ENCODE measurements around the gene ATP6V1A.
A peak's percentile ranks its signal among the peaks of the same experiment; 100 is the strongest.
"Not testable (repeated sequence)": the region's sequence is repeated elsewhere in the genome, so short reads cannot be mapped to it uniquely, and the experiment has no call there.

ATP6V1A gene

GRCh38 chr3:113834983-113835382 is 88.1 kb downstream of the ATP6V1A start:
- ChIA-PET CTCF (interaction anchor here (1.5 to 2.0 kb wide), 2 partner anchors 9 to 10 kb away, joined by 7 to 9 read pairs; no protein-coding TSS in a partner anchor), POLR2A (no interaction called here)
- no peak for DNase-seq (ENCODE audit: extremely low spot score)
- no peak for TF ChIP-seq CTCF (IDR thresholded peaks at IDR 0.05; ENCODE audit: control extremely low read depth, extremely low read depth, low read depth, missing control alignments)

- TF ChIP-seq CTCF (IDR thresholded peaks at IDR 0.05; ENCODE audit: control extremely low read depth, extremely low read depth, low read depth, missing control alignments) = peak; percentile 96
- ChIA-PET CTCF (interaction anchor here (0.6 to 4.4 kb wide), 18 partner anchors 9 to 454 kb away, joined by 3 to 35 read pairs (median 4); partner anchors contain the start of genes ATP6V1A and NAA50), POLR2A (no interaction called here)
- DNase-seq (ENCODE audit: extremely low spot score) = peak; percentile 88
These were observed 91.9 kb downstream of the ATP6V1A start, which contains the start of gene GRAMD1C for GRCh38 chr3:113838631-113839209. TSS of gene GRAMD1C (plus strand) at chr3:113838788. CDS start at chr3:113838910, 122 bp downstream.

- ChIA-PET CTCF (interaction anchor here (0.5 to 4.4 kb wide), 9 partner anchors 10 to 104 kb away, joined by 3 to 35 read pairs (median 7); partner anchors contain the start of genes ATP6V1A and NAA50), POLR2A (no interaction called here)
- DNase-seq (ENCODE audit: extremely low spot score) = no peak
- no peak for TF ChIP-seq CTCF (IDR thresholded peaks at IDR 0.05; ENCODE audit: control extremely low read depth, extremely low read depth, low read depth, missing control alignments)
These were observed 92.7 kb downstream of the ATP6V1A start for GRCh38 chr3:113839551-113839950.

GRCh38 chr3:113844622-113845222 is 97.9 kb downstream of the ATP6V1A start:
- ChIA-PET CTCF (interaction anchor here (0.7 to 3.4 kb wide), 27 partner anchors 9 to 565 kb away, joined by 3 to 20 read pairs (median 4); no protein-coding TSS in a partner anchor), POLR2A (no interaction called here)
- peak; percentile 47 for TF ChIP-seq CTCF (IDR thresholded peaks at IDR 0.05; ENCODE audit: control extremely low read depth, extremely low read depth, low read depth, missing control alignments)
- DNase-seq (ENCODE audit: extremely low spot score) = peak; percentile 43

- CTCF ChIA-PET = interaction anchor here (1.4 kb wide), 1 partner anchor 112 kb away, joined by 4 read pairs; no protein-coding TSS in a partner anchor
- POLR2A ChIA-PET = no interaction called here
- TF ChIP-seq CTCF (IDR thresholded peaks at IDR 0.05; ENCODE audit: control extremely low read depth, extremely low read depth, low read depth, missing control alignments) = no peak
- no peak for DNase-seq (ENCODE audit: extremely low spot score)
These were observed 100.4 kb downstream of the ATP6V1A start for GRCh38 chr3:113847247-113847646.

- no peak for TF ChIP-seq CTCF (IDR thresholded peaks at IDR 0.05; ENCODE audit: control extremely low read depth, extremely low read depth, low read depth, missing control alignments)
- POLR2A ChIA-PET = no interaction called here
- CTCF ChIA-PET = no interaction called here
- DNase-seq (ENCODE audit: extremely low spot score) = no peak
These were observed 101.0 kb downstream of the ATP6V1A start for GRCh38 chr3:113847664-113848461.

GRCh38 chr3:113849071-113849470 is 102.2 kb downstream of the ATP6V1A start:
- POLR2A ChIA-PET, CTCF ChIA-PET: not testable (repeated sequence)

GRCh38 chr3:113849841-113850240 is 103.0 kb downstream of the ATP6V1A start:
- DNase-seq (ENCODE audit: extremely low spot score); CTCF ChIA-PET; POLR2A ChIA-PET: not testable (repeated sequence)

More at GRCh38 chr3:113849071-113849470, 102.2 kb downstream of the ATP6V1A start:
- DNase-seq (ENCODE audit: extremely low spot score) = not testable (repeated sequence)

- DNase-seq (ENCODE audit: extremely low spot score); CTCF ChIA-PET; POLR2A ChIA-PET: not testable (repeated sequence)
These were observed 103.6 kb downstream of the ATP6V1A start for GRCh38 chr3:113850391-113850790.
